ENCODE measurements around the gene DUSP10.
A peak's percentile ranks its signal among the peaks of the same experiment; 100 is the strongest.

Gene DUSP10

GRCh38 chr1:221723018-221723847 is 18.7 kb downstream of the DUSP10 start:
- no peak overlapping the region for H3K4me3 ChIP-seq (ENCODE audit: control insufficient read depth, low read depth, low read length)
- DNase-seq (ENCODE audit: low read depth): peak; percentile 53
- TF ChIP-seq CTCF (conservative IDR thresholded peaks at IDR 0.05; ENCODE audit: control insufficient read depth, insufficient read depth, low read depth, low read length): no peak

GRCh38 chr1:221722254-221723017 is 19.5 kb downstream of the DUSP10 start:
- no peak for DNase-seq (ENCODE audit: low read depth)
- H3K4me3 ChIP-seq (ENCODE audit: control insufficient read depth, low read depth, low read length): no peak overlapping the region
- TF ChIP-seq CTCF (conservative IDR thresholded peaks at IDR 0.05; ENCODE audit: control insufficient read depth, insufficient read depth, low read depth, low read length): no peak

- no peak overlapping the region for H3K4me3 ChIP-seq (ENCODE audit: control insufficient read depth, low read depth, low read length)
- TF ChIP-seq CTCF (conservative IDR thresholded peaks at IDR 0.05; ENCODE audit: control insufficient read depth, insufficient read depth, low read depth, low read length): no peak
- DNase-seq (ENCODE audit: low read depth): peak; percentile 41
Observed at GRCh38 chr1:221720545-221720944, 21.3 kb downstream of the DUSP10 start.

- H3K4me3 ChIP-seq (ENCODE audit: control insufficient read depth, low read depth, low read length): no peak overlapping the region
- TF ChIP-seq CTCF (conservative IDR thresholded peaks at IDR 0.05; ENCODE audit: control insufficient read depth, insufficient read depth, low read depth, low read length): no peak
- DNase-seq (ENCODE audit: low read depth): no peak
Observed at GRCh38 chr1:221719987-221720386, 21.9 kb downstream of the DUSP10 start.

- H3K4me3 ChIP-seq (ENCODE audit: control insufficient read depth, low read depth, low read length): no peak overlapping the region
- no peak for DNase-seq (ENCODE audit: low read depth)
- TF ChIP-seq CTCF (conservative IDR thresholded peaks at IDR 0.05; ENCODE audit: control insufficient read depth, insufficient read depth, low read depth, low read length): no peak
Observed at GRCh38 chr1:221719278-221719597, 22.7 kb downstream of the DUSP10 start.

- TF ChIP-seq CTCF (conservative IDR thresholded peaks at IDR 0.05; ENCODE audit: control insufficient read depth, insufficient read depth, low read depth, low read length): no peak
- peak; percentile 97 for DNase-seq (ENCODE audit: low read depth)
- H3K4me3 ChIP-seq (ENCODE audit: control insufficient read depth, low read depth, low read length): no peak overlapping the region
Observed at GRCh38 chr1:221718381-221719277, 23.3 kb downstream of the DUSP10 start.

All from fibroblast of mammary gland (primary cell).